GM08714 (cell line): ENCODE results near the gene ZNF488.
"Not testable (repeated sequence)": the region's sequence is repeated elsewhere in the genome, so short reads cannot be mapped to it uniquely, and the experiment has no call there.

Experiments used
- H3K4me3 ChIP-seq: fragments of 200-500 bp; sonication (Bioruptor generic); 2 replicates; pipeline ENCODE4 v1.5.1; 2014; ENCODE audit warnings: mild to moderate bottlenecking, low read length, inconsistent platforms
- ZNF274 ChIP-seq: IDR thresholded peaks from 2 replicates; pipeline ENCODE4 v1.6.1; 2012; ENCODE audit warnings: mild to moderate bottlenecking, low read depth, low read length

Gene ZNF488, protein sequence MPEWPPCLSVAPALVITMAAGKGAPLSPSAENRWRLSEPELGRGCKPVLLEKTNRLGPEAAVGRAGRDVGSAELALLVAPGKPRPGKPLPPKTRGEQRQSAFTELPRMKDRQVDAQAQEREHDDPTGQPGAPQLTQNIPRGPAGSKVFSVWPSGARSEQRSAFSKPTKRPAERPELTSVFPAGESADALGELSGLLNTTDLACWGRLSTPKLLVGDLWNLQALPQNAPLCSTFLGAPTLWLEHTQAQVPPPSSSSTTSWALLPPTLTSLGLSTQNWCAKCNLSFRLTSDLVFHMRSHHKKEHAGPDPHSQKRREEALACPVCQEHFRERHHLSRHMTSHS

DNA sequence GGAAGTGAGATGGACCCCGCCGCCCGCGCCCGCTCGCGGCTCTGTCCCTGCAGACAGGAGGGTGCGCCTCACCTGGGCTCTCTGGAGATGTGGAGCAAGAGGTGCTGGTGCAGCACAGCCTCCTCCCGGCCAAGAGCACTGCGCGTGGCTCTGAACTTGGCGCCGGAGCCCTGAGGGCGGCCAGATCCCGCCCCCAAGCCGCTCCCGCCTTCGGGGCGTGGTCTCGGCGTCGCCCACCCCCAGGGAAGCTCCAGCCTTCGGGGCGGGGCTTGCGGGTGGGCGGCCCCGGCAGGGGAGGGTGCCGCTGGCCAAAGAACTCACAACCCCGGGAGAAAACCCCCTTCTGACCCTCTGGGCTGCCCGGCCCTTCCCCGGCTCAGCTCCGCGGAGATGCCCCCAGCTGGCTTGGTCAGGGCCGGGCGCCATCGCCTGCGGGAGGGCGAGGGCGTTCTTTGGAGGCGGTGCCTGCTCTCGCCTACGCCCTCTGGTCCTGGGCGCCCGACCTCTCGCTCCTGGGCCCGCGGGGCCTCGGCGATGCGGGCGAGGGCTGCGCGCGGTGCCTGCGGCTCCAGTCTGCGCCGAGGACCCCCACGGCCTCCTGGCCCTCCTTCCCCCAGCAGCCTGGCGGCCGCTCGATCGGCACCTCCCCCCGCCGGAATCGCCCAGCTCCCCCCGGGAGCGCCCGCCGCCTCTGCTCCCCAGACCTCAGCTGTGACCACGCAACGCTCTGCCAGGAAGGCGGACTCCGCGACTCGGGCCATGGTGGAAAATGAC, at the start of gene ZNF488:
Gene ZNF488 (minus strand): TSS at position 146 of the 774 bp plus-strand sequence. CDS start 15,464 bp downstream, outside the sequence.
- peak within 1 kb of the TSS; percentile 72 for H3K4me3 ChIP-seq
- no peak for TF ChIP-seq ZNF274

DNA sequence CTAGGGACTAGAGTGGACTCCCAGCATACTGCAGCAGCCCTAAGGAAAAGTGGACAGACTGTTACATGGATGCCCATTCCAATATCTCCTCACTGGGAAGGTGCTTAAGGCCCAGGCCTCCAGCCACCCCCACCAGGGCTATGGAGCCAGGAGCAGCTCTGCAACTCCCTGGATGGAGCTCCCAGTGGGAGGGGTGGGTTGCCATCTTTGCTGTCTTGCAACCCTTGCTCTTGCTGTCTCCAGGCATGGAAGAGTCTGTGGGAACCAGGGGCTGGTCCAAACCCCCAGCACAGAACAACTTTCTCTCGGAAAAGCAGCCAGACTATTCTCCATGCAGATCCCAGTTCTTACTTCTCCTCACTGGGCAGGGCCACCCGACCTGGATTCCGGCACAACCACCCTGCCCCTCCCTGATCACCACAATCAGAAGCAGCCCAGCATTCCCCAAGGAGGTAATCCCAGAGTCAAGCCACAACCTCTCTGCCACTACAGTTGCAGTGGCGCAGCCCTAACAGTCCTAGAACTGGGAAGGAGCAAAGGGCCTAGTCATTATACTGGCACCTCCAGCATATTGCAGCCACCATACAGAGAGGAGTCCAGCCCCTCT, 41.8 kb upstream of the ZNF488 start:
- TF ChIP-seq ZNF274: no peak

DNA sequence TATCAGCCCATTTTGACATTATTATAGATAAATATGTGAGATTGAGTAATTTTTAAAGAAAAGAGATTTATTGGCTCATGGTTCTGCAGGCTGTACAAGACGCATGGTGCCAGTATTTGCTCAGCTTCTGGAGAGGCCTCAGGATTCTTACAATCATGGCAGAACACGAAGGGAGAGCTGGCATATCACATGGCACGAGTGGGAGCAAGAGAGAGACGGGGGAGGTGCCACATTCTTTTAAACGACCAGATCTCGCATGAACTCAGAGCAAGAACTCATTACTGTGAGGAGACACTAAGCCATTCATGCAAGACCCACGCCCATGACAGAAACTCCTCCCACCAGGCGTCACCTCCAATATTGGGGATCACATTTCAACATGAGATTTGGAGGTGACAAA, 40.1 kb upstream of the ZNF488 start:
- no peak for TF ChIP-seq ZNF274
- no peak overlapping the region for H3K4me3 ChIP-seq

More for the DNA sequence above, 41.8 kb upstream of the ZNF488 start:
- no peak overlapping the region for H3K4me3 ChIP-seq

DNA sequence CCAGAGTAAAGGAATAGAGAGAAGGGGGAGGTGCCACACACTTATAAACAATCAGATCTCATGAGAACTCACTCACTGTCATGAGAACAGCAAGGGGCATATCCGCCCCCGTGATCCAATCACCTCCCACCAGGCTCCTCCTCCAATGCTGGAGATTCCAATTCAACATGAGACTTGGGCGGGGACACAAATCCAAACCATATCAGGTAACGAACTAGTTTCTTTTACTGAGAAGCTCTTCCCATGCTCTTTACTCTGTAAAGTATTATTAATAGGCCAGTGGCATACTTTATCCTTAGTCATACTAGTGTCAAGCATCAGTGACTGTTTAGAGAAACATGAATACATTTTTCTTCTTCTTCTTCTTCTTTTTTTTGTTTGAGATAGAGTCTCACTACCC, 39.4 kb upstream of the ZNF488 start:
- no peak overlapping the region for H3K4me3 ChIP-seq
- no peak for TF ChIP-seq ZNF274

DNA sequence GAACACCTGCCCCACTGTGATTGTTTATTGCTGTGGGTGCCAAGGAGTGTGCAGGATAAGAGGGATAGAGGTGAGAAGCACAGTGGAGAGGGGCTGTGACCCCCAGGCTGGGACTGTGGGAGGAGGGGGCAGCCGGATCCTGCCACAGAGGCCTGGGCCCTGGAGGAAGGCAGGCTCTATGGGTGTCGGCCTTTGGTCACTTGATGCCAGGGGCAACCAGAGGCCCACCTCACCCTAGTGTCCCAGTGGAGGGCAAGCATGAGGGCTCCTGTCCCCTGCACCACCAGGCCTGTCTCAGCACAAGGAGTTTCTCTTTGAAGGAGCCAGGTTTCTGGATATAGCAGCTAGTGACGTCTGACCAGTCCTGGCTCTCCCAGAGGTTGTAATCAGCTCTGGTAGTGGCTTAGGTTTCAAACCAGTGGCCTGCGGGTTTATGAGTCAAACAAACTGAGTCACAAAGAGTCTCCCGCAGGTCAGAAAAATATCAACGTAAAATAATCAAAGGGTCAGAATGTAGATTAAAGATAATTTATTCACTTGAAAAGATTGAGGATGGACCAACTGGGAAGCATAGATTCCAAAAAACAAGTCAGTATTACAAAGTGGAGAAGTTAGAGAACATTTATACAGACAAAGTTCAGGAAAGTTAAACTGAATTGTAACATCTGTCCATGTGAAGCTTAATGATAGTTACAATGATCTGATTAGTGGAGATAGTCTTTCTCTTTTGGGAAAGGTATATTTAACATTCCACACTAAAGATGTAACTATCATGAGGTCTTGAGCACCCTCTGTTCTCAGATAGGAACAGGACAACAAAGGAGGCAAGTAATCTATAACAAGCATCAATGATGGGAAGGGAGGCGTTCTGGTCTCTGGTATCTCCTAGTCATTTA, 37.2 kb upstream of the ZNF488 start:
- TF ChIP-seq ZNF274: no peak
- no peak overlapping the region for H3K4me3 ChIP-seq

DNA sequence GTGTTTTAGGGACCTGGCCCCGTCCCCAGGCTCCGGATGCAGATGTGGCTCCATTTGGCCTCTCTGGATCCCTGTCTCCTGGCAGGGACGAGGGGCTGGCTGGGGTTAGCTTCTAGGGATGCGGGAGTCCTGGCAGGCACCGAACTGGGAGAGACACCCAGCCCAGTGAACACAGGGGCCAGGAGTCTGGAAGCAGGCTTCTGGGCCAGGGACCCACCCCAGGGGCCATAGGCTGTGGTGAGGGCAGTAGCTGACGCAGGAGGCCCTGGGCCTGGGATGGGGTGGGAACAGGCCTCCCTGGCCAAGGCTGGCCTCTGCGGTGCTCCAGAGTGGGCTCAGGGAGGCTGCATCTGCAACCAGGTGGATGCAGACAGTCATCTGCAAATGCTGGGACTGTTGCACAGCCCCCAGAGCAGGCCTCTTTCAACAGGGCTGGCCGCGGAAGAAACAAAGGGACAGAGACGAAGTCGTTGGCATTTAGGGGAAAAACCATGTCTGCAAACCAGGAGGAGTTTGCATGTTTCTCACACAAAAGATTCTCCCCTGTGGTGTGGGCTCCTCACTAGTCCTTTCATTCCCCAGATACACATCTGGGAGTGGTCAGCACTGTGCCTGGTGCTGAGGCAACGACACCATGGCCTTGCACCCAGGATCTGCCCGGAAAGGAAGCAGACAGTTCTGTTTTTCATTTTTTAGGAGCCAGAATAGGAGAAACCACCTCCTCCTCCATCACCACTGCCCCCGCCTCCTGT, 36.4 kb upstream of the ZNF488 start:
- no peak overlapping the region for H3K4me3 ChIP-seq
- TF ChIP-seq ZNF274: no peak

DNA sequence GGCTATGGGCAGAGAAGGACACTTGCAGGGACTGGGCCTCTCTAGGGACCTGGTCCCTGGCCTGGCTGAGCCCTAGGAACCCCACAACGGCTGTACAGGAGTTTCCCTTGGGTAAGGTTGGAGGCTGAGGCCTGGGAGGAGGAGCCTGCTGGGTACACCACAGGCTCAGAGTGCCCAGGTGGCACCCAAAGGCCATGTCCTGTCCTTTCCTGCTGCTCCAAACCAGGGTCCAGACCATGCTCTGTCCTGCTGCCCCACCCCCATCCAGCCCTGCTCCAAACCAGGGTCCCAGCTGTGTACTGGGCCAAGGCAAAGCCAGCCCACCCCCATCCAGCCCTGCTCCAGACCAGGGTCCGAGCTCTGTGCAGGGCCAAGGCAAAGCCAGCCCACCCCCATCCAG, 35.3 kb upstream of the ZNF488 start:
- TF ChIP-seq ZNF274: no peak
- H3K4me3 ChIP-seq: no peak overlapping the region

DNA sequence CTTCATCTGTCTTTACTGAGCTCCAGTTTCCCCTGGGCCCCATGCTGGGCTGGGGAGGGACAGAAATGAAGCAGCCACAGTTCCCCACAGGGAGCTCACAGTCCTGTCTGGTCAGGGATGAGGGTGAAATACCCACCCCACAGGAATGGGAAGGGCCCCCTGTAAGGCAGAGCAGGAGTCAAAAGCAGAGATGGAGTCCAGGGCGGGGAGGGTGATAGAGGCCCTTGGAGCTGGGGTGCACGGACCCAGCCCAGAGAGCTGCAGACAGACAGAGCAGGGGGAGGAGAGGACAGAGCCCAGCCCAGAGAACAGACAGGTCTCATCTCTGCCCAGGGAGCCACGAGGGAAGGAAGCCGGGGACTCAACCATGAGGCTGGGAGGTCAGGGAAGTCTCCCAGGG, 34.9 kb upstream of the ZNF488 start:
- no peak overlapping the region for H3K4me3 ChIP-seq
- no peak for TF ChIP-seq ZNF274

DNA sequence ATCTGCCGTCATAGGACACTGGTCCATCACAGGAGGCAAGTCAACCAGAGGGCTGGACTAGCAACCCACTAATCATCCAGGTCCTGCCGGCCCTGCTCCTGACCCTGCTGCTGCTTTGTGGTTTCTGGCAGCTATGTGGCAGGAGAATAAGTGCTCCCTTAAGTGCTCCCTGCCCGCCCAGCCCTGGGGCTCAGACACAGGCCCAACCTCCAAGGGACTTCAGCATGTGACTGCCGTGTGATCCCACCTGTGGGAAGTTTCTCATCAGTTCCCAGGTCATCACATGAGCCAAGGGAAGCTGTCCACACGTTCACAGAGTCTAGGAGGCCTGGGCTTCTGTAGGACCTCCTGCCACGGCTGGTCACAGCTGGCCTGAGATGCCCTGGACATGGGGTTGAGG, 34.2 kb upstream of the ZNF488 start:
- TF ChIP-seq ZNF274: no peak
- H3K4me3 ChIP-seq: no peak overlapping the region

DNA sequence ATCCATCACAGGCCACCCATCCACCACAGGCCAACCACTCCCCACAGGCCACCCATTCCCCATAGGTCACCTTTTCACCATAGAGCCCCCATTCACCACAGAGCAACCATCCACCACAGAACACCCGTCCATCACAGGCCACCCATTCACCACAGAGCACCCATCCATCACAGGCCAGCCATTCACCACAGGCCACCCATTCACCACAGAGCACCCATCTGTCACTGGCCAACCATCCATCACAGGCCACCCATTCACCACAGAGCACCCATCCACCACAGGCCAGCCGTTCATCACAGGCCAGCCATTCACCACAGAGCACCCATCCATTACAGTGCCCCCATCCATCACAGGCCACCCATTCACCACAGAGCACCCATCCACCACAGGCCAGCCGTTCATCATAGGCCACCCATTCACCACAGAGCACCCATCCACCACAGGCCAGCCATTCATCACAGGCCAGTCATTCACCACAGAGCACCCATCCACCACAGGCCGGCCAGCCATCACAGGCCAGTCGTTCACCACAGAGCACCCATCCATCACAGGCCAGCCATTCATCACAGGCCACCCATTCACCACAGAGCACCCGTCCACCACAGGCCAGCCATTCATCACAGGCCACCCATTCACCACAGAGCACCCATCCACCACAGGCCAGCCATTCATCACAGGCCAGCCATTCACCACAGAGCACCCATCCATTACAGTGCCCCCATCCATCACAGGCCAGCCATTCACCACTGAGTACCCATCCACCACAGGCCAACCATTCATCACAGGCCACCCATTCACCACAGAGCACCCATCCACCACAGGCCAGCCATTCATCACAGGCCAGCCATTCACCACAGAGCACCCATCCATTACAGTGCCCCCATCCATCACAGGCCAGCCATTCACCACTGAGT, 32.5 kb upstream of the ZNF488 start:
- H3K4me3 ChIP-seq: not testable (repeated sequence)

DNA sequence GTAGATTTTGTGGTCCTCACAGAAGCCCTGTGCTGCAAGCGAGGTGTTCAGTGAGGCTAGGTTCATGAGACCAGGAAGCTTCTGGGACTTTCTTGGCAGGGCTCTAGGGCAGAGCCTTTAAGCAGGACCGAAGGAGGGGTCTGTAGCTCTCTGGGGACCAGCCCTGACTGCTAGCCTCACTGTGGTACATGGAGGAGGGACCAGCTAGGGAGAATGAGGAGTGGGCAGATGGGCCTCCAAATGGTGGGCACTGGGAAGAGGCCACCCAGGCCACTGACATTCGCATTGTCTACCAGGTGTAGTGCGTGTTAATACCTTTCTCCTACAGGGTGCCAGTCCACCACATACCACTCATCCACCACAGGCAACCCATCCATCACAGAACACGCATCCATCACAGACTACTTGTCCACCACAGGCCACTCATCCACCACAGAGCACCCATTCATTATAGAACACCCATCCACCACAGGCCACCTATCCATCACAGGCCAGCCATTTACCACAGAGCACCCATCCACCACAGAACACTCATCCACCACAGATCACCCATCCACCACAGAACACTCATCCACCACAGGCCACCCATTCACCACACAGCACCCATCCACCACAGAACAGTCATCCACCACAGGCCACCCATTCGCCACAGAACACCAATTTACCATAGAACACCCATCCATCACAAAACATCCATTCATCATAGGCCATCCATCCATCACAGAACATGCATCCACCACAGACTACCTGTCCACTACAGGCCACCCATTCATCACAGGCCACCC, 31.6 kb upstream of the ZNF488 start:
- TF ChIP-seq ZNF274: no peak
- H3K4me3 ChIP-seq: no peak overlapping the region
